C4-2B (cell line): ENCODE data around the gene FRMPD3.

Source experiments
- ZFX ChIP-seq: fragments of 450-650 bp; IDR thresholded peaks from 2 replicates; pipeline ENCODE4 v1.6.1; 2017
- TF ChIP-seq, protein P1 (sequence below): fragments of 450-650 bp; conservative IDR thresholded peaks from 2 replicates; pipeline ENCODE4 v1.5.1; 2017; ENCODE audit warnings: mild to moderate bottlenecking

DNA sequence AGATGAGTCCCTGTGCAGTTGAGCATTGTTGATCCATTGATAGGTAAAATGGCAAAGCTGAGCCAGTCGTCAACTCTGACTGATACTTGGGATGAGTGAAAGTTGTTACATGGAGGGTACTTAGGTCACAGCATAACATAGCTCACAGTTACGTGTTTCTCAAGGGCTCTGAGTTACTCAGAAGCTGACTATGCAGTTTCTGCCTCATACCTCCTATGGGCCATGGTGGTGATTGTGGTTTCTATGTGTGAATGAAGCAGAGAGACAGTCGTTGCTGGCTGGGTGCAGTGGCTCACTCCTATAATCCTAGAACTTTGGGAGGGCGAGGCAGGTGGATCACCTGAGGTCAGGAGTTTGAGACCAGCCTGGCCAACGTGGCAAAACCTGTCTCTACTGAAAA lies 30.8 kb downstream of the FRMPD3 start:
- TF ChIP-seq, protein P1, sequence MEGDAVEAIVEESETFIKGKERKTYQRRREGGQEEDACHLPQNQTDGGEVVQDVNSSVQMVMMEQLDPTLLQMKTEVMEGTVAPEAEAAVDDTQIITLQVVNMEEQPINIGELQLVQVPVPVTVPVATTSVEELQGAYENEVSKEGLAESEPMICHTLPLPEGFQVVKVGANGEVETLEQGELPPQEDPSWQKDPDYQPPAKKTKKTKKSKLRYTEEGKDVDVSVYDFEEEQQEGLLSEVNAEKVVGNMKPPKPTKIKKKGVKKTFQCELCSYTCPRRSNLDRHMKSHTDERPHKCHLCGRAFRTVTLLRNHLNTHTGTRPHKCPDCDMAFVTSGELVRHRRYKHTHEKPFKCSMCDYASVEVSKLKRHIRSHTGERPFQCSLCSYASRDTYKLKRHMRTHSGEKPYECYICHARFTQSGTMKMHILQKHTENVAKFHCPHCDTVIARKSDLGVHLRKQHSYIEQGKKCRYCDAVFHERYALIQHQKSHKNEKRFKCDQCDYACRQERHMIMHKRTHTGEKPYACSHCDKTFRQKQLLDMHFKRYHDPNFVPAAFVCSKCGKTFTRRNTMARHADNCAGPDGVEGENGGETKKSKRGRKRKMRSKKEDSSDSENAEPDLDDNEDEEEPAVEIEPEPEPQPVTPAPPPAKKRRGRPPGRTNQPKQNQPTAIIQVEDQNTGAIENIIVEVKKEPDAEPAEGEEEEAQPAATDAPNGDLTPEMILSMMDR = no peak
- no peak for TF ChIP-seq ZFX
